DLD1 (cell line): ENCODE results near the gene SCFD2.
"Not testable (repeated sequence)": the region's sequence is repeated elsewhere in the genome, so short reads cannot be mapped to it uniquely, and the experiment has no call there.

Experiments
- in situ Hi-C: cut with HindIII; loops from 2 replicates; pipeline ENCODE4 v1.10.0; 2017; ENCODE audit warnings: low sequenced_read_pairs

SCFD2 gene

GRCh38 chr4:52996261-52997131 lies 369.4 kb downstream of the SCFD2 start:
- in situ Hi-C loops: no loop called here

DNA sequence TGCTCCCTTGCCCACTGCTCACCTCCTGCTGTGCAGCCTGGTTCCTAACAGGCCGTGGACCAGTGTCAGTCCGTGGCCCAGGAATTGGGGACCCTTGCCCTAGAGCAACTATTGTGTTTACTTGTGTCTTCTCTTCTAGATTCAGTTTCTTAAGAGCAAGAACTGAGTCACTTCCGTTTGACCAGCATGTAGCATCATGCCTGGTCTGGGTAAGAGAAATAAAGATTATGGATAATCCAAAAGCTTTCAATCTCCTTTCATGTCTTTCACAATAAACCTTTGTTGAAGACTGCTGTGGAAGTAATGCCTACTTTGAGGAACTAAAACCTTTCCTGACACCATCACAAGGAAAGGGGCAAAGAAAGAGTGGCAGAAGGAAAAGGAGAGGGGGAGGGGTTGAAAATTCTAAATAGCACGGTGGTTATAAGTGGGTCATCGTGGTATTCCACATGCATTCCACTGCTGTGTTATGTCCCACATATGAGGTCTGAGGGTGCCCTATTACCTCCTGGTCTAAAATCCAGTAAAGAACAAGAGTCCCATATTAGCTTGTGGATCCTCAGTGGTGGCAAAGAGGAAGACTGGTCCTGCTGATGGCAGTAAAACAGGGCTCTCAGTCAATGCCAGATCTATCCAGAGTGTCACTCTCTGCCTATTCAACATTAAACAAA lies 370.4 kb downstream of the SCFD2 start:
- in situ Hi-C loops: no loop called here

- in situ Hi-C loops: no loop called here
Observed at GRCh38 chr4:52994567-52994966, 371.3 kb downstream of the SCFD2 start.

GRCh38 chr4:52993771-52994170 lies 372.1 kb downstream of the SCFD2 start:
- in situ Hi-C loops: no loop called here

GRCh38 chr4:52992551-52992950 lies 373.3 kb downstream of the SCFD2 start:
- in situ Hi-C loops: not testable (repeated sequence)

- in situ Hi-C loops: no loop called here
Observed at GRCh38 chr4:52991472-52991871, 374.4 kb downstream of the SCFD2 start.

- in situ Hi-C loops: no loop called here
Observed at GRCh38 chr4:52990706-52991105, 375.2 kb downstream of the SCFD2 start.

- in situ Hi-C loops: no loop called here
Observed at GRCh38 chr4:52989865-52990264, 376.0 kb downstream of the SCFD2 start.

DNA sequence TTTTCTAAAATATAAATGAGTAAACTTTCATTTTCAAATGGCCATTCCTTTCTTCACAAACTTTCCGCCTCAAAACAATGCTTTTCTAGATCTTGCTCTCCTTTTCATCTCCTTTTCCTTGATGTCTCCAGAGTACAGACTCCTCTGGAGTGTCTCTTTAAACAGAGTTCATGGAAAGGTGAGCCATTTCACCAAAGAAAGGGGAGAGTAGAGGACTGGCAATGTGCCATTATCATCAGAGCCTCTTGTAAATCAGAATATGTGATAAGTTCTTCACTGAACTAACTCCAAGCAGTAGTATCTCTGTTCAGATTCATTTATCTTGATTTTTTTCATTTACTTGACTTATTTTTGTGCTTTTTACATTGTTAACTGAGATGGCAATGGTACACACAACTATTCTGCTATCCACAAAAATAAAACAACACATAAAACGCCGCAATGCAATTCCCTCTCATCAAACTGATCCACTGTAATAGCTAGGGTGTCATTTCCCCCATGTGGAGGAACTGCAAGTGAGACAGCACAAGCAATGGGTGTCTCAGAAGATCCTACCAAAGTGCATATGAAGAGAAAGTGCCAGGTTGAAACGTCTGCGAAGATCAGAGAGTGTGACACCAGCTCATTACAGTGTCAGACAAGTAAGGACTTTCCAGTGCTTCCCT lies 378.3 kb downstream of the SCFD2 start:
- in situ Hi-C loops: no loop called here

DNA sequence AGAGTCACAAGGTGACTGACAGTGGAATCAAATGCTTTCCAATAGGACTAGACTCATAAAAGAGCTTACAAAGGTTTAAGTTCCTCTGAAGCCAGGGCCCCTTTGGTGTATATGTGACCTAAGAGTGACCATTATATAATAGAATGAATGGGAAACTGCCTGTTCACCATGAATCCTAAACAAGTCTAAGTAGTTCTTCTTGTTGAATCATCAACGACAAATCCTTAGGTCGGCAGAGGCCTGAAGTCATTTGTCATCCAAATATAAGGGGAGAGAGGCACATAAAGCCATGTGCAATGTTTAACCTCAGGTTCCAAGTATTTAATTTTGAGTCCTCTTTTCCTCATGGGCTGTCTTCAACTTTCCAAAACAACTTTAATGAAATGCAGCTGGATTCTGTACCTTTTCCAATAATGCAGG lies 381.4 kb downstream of the SCFD2 start:
- in situ Hi-C loops: no loop called here

- in situ Hi-C loops: no loop called here
Observed at GRCh38 chr4:52983563-52984303, 382.1 kb downstream of the SCFD2 start.

GRCh38 chr4:52982946-52983340 lies 382.9 kb downstream of the SCFD2 start:
- in situ Hi-C loops: no loop called here

GRCh38 chr4:52982255-52982945 lies 383.5 kb downstream of the SCFD2 start:
- in situ Hi-C loops: no loop called here

DNA sequence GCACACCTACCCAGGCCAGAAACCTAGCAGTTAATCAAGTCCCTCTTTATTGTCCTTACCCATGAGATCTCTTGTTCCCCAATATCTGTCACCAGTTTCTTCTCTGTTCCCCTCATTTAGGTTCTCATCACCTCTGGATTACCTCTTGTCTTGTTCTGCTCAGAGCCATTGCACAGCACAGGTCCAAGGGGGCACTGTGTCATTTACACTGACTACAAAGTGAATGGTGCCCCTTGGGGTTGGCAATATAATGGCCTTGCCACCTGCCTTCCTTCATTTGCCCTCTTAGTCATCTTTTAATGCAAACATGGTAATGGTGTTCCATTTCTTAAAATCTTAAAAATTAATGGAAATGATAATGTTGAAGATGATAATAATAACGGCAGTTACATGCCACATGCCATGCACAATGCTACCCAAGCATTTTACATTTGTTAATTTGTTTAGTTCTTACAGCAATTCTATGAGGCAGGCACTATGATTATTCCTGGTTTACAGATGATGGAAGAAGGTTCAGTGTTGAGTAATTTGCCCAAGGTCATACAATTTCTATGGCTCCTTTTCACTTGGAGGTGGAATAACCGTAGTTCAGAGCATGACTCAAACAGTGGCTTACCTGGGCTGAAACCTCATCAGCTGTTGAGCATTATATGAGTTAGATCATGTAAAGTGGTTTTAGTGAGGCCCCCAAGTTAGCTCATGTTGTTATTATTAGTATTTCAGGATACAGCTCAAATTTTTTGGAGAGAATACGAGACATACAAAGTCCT lies 385.9 kb downstream of the SCFD2 start:
- in situ Hi-C loops: no loop called here

- in situ Hi-C loops: no loop called here
Observed at GRCh38 chr4:52979020-52979419, 386.8 kb downstream of the SCFD2 start.

DNA sequence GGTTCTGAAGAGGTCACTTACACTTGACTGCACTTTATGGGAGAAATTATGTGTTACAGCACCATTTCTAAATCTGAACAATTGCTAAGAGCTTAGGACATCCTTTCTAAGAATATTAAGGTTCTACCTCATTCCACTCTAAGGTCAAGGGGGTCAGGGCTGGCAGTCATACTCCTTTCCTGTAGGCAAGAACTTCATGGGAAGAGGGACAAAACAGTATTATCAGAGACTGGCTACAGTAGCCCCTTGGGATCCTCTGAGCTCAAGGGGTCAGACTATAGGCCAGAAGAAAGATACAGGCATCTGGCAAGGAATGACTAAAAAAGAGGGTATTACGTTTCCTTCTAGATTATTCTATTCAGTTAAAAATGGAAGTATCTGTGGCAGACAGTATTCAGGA lies 388.6 kb downstream of the SCFD2 start:
- in situ Hi-C loops: no loop called here

- in situ Hi-C loops: no loop called here
Observed at GRCh38 chr4:52976523-52977230, 389.2 kb downstream of the SCFD2 start.

DNA sequence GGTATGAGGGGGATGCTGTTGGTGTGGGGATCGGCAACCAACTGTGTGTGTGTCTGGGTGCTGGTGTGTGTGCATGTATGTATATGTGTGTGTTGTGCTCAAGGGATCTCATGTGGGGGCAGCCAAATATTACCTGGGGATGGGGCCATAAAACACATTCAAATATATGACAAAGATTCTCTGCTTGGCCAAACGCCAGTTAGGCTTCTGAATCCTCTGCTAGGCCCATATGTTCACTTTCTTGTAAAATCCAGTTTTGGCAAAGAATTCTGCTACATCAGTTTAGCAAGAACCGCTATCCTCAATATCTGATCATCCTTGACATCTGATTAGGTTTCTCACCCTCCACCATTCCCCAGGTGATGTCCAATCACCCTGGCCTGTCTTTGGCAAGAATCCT lies 397.2 kb downstream of the SCFD2 start:
- in situ Hi-C loops: no loop called here

DNA sequence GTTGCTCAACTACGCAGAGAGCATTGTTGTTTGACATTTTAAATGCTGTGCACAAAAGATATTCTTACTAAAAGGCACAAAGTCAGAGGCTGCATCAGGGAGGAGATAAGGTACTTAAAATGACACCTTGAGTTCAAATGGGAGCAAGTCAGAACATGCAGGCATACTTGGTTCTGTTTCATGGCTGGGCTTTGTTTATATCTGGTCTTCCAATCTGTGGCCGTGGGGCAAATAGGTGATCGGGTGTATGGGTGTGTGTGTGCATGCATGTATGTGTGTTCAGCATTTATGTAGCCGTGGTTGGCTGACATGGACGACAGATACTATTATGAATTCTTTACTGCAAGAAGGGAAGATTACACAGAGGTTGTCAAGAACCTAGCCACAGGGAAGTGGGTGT lies 397.6 kb downstream of the SCFD2 start:
- in situ Hi-C loops: no loop called here
